GM13976 (cell line): ENCODE data around the gene CACNA2D3.

ENCODE experiments used
- DNase-seq: peaks from one replicate; pipeline ENCODE4 v3.0.0; 2012; ENCODE audit warnings: low spot score
- CTCF ChIP-seq: IDR thresholded peaks from 2 replicates; pipeline ENCODE4 v1.5.1; 2012; ENCODE audit warnings: borderline replicate concordance, mild to moderate bottlenecking; ENCODE audit not compliant: insufficient read depth; ENCODE audit errors: extremely low read depth, missing control alignments, control extremely low read depth
- in situ Hi-C: fragments of 300-500 bp; cut with MboI; formaldehyde crosslinking; loops from one replicate; pipeline ENCODE4 v1.12.0; 2022; ENCODE audit warnings: low sequenced_read_pairs, mixed read lengths, inconsistent platforms; ENCODE audit not compliant: unreplicated experiment

The CACNA2D3 gene

GRCh38 chr3:54982807-54983206 lies 860.5 kb downstream of the CACNA2D3 start:
- TF ChIP-seq CTCF, result no peak
- DNase-seq, result no peak
- in situ Hi-C loops, result no loop called here

GRCh38 chr3:54983266-54984099 lies 861.1 kb downstream of the CACNA2D3 start:
- in situ Hi-C loops, result no loop called here
- DNase-seq, result no peak
- no peak for TF ChIP-seq CTCF

- TF ChIP-seq CTCF, result no peak
- DNase-seq, result no peak
- in situ Hi-C loops, result no loop called here
Observed at GRCh38 chr3:54985856-54986255, 863.5 kb downstream of the CACNA2D3 start.

GRCh38 chr3:54986294-54986693 lies 863.9 kb downstream of the CACNA2D3 start:
- in situ Hi-C loops, result no loop called here
- no peak for TF ChIP-seq CTCF
- no peak for DNase-seq

- in situ Hi-C loops, result no loop called here
- no peak for TF ChIP-seq CTCF
- no peak for DNase-seq
Observed at GRCh38 chr3:54987719-54988118, 865.4 kb downstream of the CACNA2D3 start.

GRCh38 chr3:54988302-54988837 lies 866.0 kb downstream of the CACNA2D3 start:
- no peak for TF ChIP-seq CTCF
- in situ Hi-C loops, result no loop called here

More at GRCh38 chr3:54988302-54988837, 866.0 kb downstream of the CACNA2D3 start:
- DNase-seq, result no peak
